LHCN-M2 (cell line): ENCODE results near the gene FSCN2. TPM values are rescaled to one million over a fixed set of nuclear protein-coding genes. Genes with fewer than 3 reads are reported as not detected.
"Not testable (repeated sequence)": the region's sequence is repeated elsewhere in the genome, so short reads cannot be mapped to it uniquely, and the experiment has no call there.

Experiments
- DNase-seq: peaks from one replicate; pipeline ENCODE4 v3.0.0-alpha.2; 2012; ENCODE audit warnings: low read depth
- total RNA-seq: library from RNA; depleted of rRNA; stranded (reverse); fragments of >200 nt; gene quantifications from 2 replicates; pipeline ENCODE4 v1.2.3, GENCODE V29; 2014; rRNA removed

The FSCN2 gene
- total RNA-seq, 1 experiment from 2014 or later: 0.29 TPM

DNA sequence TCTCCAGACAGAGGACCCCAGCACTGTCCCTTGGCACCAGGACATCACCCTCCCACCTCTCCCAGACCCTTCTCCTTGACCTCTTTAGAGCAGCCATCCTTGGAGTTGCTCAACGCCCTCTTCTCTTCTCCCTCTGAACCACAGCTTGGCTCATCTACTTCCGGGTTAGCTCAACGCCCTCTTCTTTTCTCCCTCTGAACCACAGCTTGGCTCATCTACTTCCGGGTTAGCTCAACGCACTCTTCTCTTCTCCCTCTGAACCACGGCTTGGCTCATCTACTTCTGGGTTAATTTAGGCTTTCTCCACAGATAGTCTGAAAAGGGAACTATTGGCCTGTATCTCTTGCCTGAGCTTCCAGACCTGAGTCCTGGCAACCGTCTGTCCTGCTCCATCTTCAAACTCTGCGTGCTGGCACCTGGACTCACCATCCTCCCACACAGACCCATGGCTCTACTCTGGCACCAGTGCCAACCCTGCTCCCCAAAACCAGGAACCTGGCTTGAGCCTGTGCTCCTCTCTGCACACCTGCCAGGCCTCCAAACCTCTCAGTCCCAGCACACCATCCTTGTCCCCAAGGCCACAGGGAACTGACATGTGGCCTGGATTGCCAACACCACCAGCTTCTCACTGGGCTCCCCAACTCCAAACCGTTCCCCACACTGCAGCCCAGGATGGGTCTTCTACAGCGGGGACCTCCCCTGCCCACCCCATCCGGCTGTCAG lies 49.3 kb downstream of the FSCN2 start:
- DNase-seq: peak; percentile 86

DNA sequence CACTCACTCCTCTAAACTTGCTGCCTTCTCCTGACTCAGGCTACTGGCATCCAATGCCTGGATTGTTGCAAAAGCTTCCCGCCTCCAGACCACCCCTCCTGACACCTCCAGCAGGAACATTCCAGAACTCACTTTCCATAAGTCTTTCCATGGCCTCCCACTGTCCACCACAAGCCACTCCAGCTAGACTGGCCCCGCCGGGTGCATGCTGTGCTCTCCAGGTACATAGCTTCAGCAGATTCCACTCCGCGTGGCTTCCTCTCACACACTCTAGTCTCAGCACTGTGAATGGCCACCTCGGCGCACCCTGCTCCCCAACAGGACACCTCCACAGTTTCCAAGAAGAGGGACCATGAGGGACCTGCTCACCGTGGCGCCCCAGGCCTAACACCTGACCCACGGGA lies 49.9 kb downstream of the FSCN2 start:
- DNase-seq: no peak

DNA sequence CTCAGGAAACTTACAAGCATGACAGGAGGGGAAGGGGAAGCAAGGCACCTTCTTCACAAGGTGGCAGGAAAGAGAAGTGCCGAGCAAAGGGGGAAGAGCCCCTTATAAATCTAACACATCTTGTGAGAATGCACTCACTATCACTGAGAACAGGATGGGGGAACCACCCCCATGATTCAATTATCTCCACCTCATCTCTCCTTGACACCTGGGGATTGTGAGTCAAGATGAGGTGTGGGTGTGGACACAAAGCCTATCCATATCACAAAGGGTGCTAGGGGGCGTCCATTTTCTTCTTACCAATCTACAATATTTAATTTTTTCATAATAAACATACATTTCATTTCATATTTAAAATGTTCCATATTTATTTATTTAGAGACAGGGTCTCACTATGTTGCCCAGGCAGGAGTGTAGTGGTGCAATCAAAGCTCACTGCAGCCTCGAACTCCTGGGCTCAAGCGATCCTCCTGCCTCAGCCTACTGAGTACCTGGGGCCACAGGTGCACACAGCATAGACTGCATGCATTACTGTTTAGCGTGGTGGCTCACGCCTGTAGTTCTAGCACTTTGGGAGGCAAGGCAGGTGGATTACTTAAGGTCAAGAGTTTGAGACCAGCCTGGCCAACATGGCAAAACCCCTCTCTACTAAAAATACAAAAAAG lies 50.5 kb downstream of the FSCN2 start:
- no peak for DNase-seq

DNA sequence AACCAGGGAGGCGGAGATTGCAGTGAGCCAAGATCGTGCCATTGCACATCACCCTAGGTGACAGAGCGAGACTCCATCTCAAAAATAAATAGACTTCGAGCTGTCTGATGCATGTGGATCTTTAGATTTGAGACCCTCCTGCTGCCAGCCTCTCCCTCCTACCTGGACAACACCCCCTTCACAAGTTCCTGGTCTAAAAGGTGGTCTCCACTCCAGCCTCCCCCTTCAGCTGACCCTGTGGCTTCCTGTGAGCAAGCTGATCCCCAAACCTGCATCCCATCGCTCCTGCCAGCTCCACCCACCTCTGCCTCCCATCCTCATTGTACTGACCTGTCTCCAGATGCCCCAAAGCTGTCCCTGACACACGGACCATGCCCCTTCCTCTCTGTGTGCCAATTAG lies 51.1 kb downstream of the FSCN2 start:
- no peak for DNase-seq

DNA sequence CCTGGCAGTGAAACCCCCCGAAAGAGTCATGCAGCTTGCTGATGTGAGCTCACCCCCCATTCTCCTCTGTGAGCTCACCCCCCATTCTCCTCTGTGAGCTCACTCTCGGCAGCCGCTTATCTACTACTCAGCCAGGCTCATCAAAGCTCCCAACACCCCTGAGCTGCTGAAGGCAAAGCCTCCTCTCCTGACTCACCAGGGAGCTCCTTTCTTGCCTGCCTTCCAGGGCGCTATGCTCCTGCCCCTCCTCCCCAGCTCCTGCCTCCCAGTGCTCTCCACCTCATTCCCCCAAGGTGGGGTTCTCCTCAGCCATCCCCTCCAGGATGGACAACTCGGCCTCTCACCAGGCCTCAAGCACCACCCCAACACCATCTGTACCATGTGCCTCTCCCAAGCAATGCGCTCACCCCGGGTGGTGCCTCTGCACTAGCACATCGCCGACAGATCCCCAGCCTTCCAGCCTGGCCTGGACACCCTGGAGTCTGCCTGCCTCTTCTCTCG lies 51.7 kb downstream of the FSCN2 start:
- DNase-seq: no peak

DNA sequence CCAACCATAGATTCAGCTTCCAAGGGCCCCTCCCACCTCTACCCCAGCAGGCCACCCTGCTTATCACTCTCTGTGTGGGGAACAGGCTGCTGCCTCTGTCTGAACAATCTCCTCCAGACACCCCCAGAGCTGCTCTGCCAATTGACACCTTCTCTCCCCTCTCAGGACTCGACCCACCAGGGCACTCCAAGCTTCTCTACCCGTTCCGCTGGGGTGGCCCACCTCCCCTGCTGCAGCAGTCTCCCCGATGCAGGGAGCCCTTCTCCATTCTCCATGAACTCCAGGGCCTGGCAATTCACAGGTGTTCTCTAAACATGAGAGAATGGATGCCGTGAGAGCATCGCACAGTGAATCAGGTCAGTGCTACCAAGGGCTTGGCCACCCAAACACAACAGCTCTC lies 52.3 kb downstream of the FSCN2 start:
- DNase-seq: no peak

DNA sequence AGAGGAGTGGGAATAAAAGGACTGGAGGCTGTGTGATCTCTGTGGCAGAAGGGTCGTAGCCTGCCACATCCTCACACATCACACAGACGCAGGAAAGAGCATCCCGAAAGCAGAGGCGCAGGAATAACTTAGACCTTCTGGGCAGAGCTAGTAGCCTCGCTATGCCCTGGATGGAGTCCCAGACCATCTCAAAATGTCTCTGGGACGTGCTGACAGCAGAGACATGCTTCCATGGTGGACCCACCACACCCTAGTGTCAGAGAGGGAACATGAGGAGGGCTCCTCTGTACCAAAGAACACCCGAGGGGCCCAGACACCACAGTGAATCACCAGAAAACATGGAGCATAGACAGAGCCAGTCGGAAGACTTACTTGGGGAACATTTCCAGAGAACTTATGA lies 53.6 kb downstream of the FSCN2 start:
- DNase-seq: no peak

DNA sequence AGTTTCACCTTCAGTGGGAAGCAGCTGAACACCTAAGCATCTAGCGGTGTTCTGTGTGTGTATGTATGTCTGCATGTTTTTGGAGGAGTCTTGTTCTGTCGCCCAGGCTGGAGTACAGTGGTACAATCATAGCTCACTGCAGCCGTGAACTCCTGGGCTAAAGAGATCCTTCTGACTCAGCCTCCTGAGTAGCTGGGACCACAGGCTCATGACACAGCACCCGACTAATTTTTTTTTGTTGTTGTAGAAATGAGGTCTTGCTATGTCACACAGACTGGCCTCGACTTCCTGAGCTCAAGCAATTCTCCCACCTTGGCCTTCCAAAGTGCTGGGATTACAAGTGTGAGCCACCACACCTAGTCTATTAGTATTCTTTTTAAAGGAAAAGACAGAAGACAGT lies 54.2 kb downstream of the FSCN2 start:
- peak; percentile 51 for DNase-seq

DNA sequence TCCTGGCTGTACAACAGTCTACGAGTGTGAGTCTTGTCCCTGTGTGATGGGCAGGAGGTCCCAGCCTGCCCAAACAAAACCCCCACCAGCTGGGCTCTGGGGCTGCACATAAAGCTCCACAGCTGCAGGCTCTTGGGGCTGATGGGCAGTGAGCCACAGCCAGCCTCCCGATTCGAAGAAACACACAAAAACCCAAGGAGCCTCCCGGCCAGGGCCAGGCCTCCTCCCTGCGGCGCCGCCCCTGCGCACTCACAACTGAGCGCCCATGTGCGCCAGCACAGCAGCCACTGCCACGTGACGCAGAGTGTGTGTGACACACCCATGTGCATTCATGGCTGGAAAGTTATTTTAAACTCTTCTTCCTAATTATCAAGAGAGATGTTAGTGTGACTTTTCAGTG lies 54.6 kb downstream of the FSCN2 start:
- no peak for DNase-seq

DNA sequence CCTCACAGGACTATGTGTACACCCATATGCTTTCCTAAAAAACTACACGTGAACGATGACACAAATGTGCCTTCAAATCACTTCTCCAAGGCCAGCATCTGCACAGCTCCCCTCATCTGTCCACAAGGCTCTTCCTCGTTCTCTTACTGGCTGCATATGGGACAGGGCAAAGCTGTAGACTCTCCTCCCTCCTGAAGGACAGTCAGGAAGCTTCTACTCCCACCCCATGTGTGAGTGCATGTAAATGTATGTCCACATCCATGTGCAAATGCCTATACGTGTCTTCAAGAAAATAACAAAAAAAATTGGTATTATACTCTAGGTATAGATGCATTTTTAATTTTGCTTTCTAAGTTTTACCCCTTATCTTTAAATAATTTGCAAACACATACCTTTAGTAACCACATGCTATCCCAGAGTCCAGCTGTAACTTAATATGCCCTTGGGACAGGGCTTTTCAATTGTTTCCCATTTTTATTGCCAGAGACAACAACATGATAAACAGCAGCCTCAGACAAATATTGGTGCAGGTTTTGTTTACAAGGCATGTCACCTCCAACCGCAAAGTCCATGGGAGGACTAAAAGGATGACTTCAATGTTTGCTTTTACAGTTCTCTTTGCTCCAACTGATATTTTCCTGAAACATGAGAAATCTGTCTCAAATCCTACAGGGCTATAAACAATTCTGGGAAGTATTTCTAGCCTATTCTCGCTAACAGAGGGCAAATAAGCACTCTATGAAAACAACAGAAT lies 55.6 kb downstream of the FSCN2 start:
- no peak for DNase-seq

DNA sequence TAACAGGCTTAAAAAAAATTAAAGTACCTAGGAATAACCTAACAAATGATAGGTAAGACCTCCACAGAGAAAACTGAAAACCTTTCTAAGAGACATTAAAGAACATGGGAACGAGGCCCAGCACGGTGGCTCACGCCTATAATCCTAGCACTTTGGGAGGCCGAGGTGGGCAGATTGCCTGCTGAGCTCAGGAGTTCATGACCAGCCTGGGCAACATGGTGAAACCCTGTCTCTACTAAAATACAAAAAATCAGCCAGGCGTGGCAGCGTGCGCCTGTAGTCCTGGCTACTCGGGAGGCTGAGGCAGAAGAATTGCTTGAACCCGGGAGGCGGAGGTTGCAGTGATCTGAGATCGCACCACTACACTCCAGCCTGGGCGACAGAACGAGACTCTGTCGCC lies 56.6 kb downstream of the FSCN2 start:
- not testable (repeated sequence) for DNase-seq

DNA sequence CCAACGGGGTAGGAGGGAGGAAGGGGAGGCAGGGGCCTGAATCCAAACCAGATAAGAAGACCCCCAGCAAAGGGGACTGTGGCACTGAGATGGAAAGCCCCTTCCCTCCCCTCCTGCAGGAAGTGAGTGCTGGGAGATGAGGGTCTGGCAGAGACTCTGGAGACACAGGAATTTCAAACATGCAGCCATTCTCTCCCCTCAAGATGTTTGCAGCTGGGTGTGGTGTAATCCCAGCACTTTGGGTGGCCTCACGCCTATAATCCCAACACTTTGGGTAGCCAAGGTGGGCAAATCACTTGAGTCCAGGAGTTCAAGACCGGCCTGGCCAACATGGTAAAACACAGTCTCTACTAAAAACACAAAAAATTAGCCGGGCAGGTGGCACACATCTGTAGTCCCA lies 57.9 kb downstream of the FSCN2 start:
- no peak for DNase-seq

Other genes with a start within 250 kb of the FSCN2 start
- 81.5 and 86.4 TPM in 2 replicates for gene SLC38A10, start 233.1 kb upstream of the FSCN2 start, total RNA-seq
- 4.9 and 6.6 TPM in 2 replicates for gene BAHCC1, start 132.9 kb upstream of the FSCN2 start, total RNA-seq
- gene ACTG1, start 15.6 kb upstream of the FSCN2 start, total RNA-seq: 6,893 and 8,596 TPM in 2 replicates
- gene FAAP100, start 24.0 kb downstream of the FSCN2 start, total RNA-seq: 27.2 and 31.3 TPM in 2 replicates
- 62.3 and 75.7 TPM in 2 replicates for gene NPLOC4, start 108.7 kb downstream of the FSCN2 start, total RNA-seq
- gene TSPAN10, start 108.8 kb downstream of the FSCN2 start, total RNA-seq: 8.5 and 8.8 TPM in 2 replicates
- not detected in 2 replicates for gene PDE6G, start 128.2 kb downstream of the FSCN2 start, total RNA-seq
- gene OXLD1, start 138.2 kb downstream of the FSCN2 start, total RNA-seq: 54.1 and 54.8 TPM in 2 replicates
- 25.2 and 28.2 TPM in 2 replicates for gene CCDC137, start 138.4 kb downstream of the FSCN2 start, total RNA-seq
- 39.6 and 42.9 TPM in 2 replicates for gene ARL16, start 155.4 kb downstream of the FSCN2 start, total RNA-seq
- gene HGS, start 155.6 kb downstream of the FSCN2 start, total RNA-seq: 157 and 200 TPM in 2 replicates
- gene MRPL12, start 175.0 kb downstream of the FSCN2 start, total RNA-seq: 23.4 and 31.3 TPM in 2 replicates
- 37.3 and 37.8 TPM in 2 replicates for gene SLC25A10, start 183.9 kb downstream of the FSCN2 start, total RNA-seq